Neural cell (in vitro differentiated cells): ENCODE measurements around the gene RPN1. TPM values are rescaled to one million over a fixed set of nuclear protein-coding genes. Genes with fewer than 3 reads are reported as not detected.

ENCODE experiments used
- H2AFZ ChIP-seq: fragments of 200-600, 300-800 bp; sonication (generic), shearing (Covaris generic); 2 replicates; pipeline ENCODE4 v1.6.0; 2014; ENCODE audit warnings: low read depth, mild to moderate bottlenecking, antibody characterized with exemption, low read length, moderate library complexity
- H3F3A ChIP-seq: fragments of 200-600 bp; shearing (Covaris generic); 2 replicates; pipeline ENCODE4 v1.6.1; 2016; ENCODE audit warnings: mild to moderate bottlenecking, moderate library complexity, mixed read lengths, antibody characterized with exemption, low read length; ENCODE audit not compliant: insufficient read depth, poor library complexity, severe bottlenecking
- H3K27ac ChIP-seq: fragments of 200-600, 300-800 bp; sonication (generic), shearing (Covaris generic); 2 replicates; pipeline ENCODE4 v1.5.1; 2014; ENCODE audit warnings: mild to moderate bottlenecking, low read length, moderate library complexity
- H3K27me3 ChIP-seq: fragments of 300-800, 200-600 bp; sonication (generic), shearing (Covaris generic); 2 replicates; pipeline ENCODE4 v1.6.0; 2014; ENCODE audit warnings: mild to moderate bottlenecking, low read depth, low read length, moderate library complexity; ENCODE audit not compliant: insufficient read depth
- H3K36me3 ChIP-seq: fragments of 300-800, 200-600 bp; sonication (generic), shearing (Covaris generic); 2 replicates; pipeline ENCODE4 v1.5.1; 2014; ENCODE audit warnings: mild to moderate bottlenecking, antibody characterized with exemption, low read length, moderate library complexity; ENCODE audit not compliant: insufficient read depth
- H3K4me2 ChIP-seq: fragments of 300-800, 200-600 bp; sonication (generic), shearing (Covaris generic); 2 replicates; pipeline ENCODE4 v1.6.0; 2014; ENCODE audit warnings: mild to moderate bottlenecking, low read length
- H3K4me3 ChIP-seq: fragments of 300-800, 200-600 bp; sonication (generic), shearing (Covaris generic); 2 replicates; pipeline ENCODE4 v1.5.1; 2014; ENCODE audit warnings: mild to moderate bottlenecking, low read length, moderate library complexity
- H3K79me2 ChIP-seq: fragments of 200-600 bp; shearing (Covaris generic); replicated peaks from 2 replicates; pipeline ENCODE4 v1.6.0; 2014; ENCODE audit warnings: mild to moderate bottlenecking, low read length, moderate library complexity; ENCODE audit not compliant: insufficient read depth
- H3K9ac ChIP-seq: fragments of 300-800, 200-600 bp; sonication (generic), shearing (Covaris generic); 2 replicates; pipeline ENCODE4 v1.6.1; 2016; ENCODE audit warnings: mild to moderate bottlenecking, low read length, mixed read lengths
- H3K9me2 ChIP-seq: fragments of 200-600 bp; shearing (Covaris generic); 2 replicates; pipeline ENCODE4 v1.6.1; 2016; ENCODE audit warnings: mild to moderate bottlenecking, low read length, mixed read lengths; ENCODE audit not compliant: insufficient read depth
- H3K9me3 ChIP-seq: fragments of 200-600, 300-800 bp; sonication (generic), shearing (Covaris generic); 2 replicates; pipeline ENCODE4 v1.6.1; 2016; ENCODE audit warnings: mild to moderate bottlenecking, mixed run types, low read length, moderate library complexity, mixed read lengths
- H4K20me1 ChIP-seq: fragments of 200-600 bp; shearing (Covaris generic); 2 replicates; pipeline ENCODE4 v1.6.1; 2016; ENCODE audit warnings: mild to moderate bottlenecking, mixed run types; ENCODE audit not compliant: insufficient read depth
- CTCF ChIP-seq: fragments of 450-650 bp; IDR thresholded peaks from 2 replicates; pipeline ENCODE4 v1.5.1; 2014; ENCODE audit warnings: antibody characterized with exemption, mild to moderate bottlenecking, moderate library complexity; ENCODE audit not compliant: poor library complexity, severe bottlenecking
- EP300 ChIP-seq: fragments of 450-650 bp; conservative IDR thresholded peaks from 2 replicates; pipeline ENCODE4 v1.6.1; 2014; ENCODE audit warnings: antibody characterized with exemption, mild to moderate bottlenecking, moderate library complexity; ENCODE audit not compliant: poor library complexity, severe bottlenecking
- EZH2 ChIP-seq: fragments of 200-600, 300-800 bp; shearing (Covaris generic), sonication (generic); IDR thresholded peaks from 2 replicates; pipeline ENCODE4 v1.6.1; 2014; ENCODE audit warnings: antibody characterized with exemption, low read length, borderline replicate concordance, mild to moderate bottlenecking; ENCODE audit not compliant: insufficient read depth, poor library complexity, severe bottlenecking
- MXI1 ChIP-seq: fragments of 450-650 bp; conservative IDR thresholded peaks from 2 replicates; pipeline ENCODE4 v1.6.1; 2014; ENCODE audit warnings: antibody characterized with exemption, mild to moderate bottlenecking; ENCODE audit not compliant: poor library complexity, severe bottlenecking
- POLR2AphosphoS5 ChIP-seq: IDR thresholded peaks from 2 replicates; pipeline ENCODE4 v1.6.1; 2012
- RAD21 ChIP-seq: fragments of 450-650 bp; conservative IDR thresholded peaks from 2 replicates; pipeline ENCODE4 v1.6.1; 2014; ENCODE audit warnings: antibody characterized with exemption, mild to moderate bottlenecking, moderate library complexity
- SMC3 ChIP-seq: fragments of 450-650 bp; conservative IDR thresholded peaks from 2 replicates; pipeline ENCODE4 v1.6.1; 2014; ENCODE audit warnings: antibody characterized with exemption, mild to moderate bottlenecking, moderate library complexity; ENCODE audit not compliant: poor library complexity
- TAF1 ChIP-seq: IDR thresholded peaks from 2 replicates; pipeline ENCODE4 v1.6.1; 2012; ENCODE audit warnings: low read depth
- polyA plus RNA-seq: library from polyadenylated mRNA; depleted of rRNA; stranded (reverse); fragments of >200 nt; gene quantifications from 2 replicates; pipeline ENCODE4 v1.2.3, GENCODE V29; 2014
- TF ChIP-seq, protein P1 (sequence below): IDR thresholded peaks from 2 replicates; pipeline ENCODE4 v1.6.1; 2012; ENCODE audit warnings: borderline replicate concordance

The RPN1 gene
- polyA plus RNA-seq, 1 donor from 2014 or later = 201 TPM

DNA sequence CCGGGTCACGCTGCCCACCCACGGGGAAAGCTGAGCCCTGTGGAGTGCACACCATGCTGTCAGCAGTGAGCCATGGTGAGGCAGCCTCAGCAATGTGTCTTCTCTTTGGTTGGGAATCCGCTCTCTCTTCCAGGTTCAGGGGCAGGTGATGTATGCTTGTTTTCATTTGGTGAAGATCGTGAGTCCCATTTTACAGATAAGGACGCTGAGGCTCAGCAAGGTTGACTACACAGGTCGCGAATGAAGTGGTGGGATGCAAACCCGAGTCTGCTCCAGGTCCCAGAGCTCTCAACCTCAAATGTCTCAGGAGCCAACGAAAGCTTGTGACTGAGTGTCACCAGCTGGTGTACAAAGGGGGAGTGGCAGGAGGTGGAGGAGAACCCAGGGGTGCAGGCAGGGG lies 74.3 kb downstream of the RPN1 start:
- H2AFZ ChIP-seq = no peak overlapping the region
- H4K20me1 ChIP-seq = no peaks in the 10 kb centered on the region
- TF ChIP-seq TAF1 (no peak), RAD21 (no peak), EP300 (no peak), MXI1 (no peak), POLR2AphosphoS5 (no peak)
- no peaks in the 10 kb centered on the region for H3F3A ChIP-seq
- H3K36me3 ChIP-seq = no peaks in the 10 kb centered on the region
- no peak overlapping the region for H3K9ac ChIP-seq
- no peak overlapping the region for H3K4me3 ChIP-seq
- H3K9me2 ChIP-seq = no peaks in the 10 kb centered on the region
- no peaks in the 10 kb centered on the region for H3K27me3 ChIP-seq
- H3K4me2 ChIP-seq = no peak overlapping the region
- H3K9me3 ChIP-seq = no peaks in the 10 kb centered on the region
- no peaks in the 10 kb centered on the region for H3K79me2 ChIP-seq
- H3K27ac ChIP-seq = no peak overlapping the region

- Histone ChIP-seq H3K4me2 (no peak overlapping the region), H3K4me3 (no peak overlapping the region), H2AFZ (no peak overlapping the region), H3K27ac (no peak overlapping the region), H3K36me3 (no peaks in the 10 kb centered on the region), H3K9me3 (no peaks in the 10 kb centered on the region), H3K27me3 (no peaks in the 10 kb centered on the region), H3K9ac (no peak overlapping the region), H3K9me2 (no peaks in the 10 kb centered on the region), H3K79me2 (no peaks in the 10 kb centered on the region), H3F3A (no peaks in the 10 kb centered on the region), H4K20me1 (no peaks in the 10 kb centered on the region)
- TF ChIP-seq, protein P1, sequence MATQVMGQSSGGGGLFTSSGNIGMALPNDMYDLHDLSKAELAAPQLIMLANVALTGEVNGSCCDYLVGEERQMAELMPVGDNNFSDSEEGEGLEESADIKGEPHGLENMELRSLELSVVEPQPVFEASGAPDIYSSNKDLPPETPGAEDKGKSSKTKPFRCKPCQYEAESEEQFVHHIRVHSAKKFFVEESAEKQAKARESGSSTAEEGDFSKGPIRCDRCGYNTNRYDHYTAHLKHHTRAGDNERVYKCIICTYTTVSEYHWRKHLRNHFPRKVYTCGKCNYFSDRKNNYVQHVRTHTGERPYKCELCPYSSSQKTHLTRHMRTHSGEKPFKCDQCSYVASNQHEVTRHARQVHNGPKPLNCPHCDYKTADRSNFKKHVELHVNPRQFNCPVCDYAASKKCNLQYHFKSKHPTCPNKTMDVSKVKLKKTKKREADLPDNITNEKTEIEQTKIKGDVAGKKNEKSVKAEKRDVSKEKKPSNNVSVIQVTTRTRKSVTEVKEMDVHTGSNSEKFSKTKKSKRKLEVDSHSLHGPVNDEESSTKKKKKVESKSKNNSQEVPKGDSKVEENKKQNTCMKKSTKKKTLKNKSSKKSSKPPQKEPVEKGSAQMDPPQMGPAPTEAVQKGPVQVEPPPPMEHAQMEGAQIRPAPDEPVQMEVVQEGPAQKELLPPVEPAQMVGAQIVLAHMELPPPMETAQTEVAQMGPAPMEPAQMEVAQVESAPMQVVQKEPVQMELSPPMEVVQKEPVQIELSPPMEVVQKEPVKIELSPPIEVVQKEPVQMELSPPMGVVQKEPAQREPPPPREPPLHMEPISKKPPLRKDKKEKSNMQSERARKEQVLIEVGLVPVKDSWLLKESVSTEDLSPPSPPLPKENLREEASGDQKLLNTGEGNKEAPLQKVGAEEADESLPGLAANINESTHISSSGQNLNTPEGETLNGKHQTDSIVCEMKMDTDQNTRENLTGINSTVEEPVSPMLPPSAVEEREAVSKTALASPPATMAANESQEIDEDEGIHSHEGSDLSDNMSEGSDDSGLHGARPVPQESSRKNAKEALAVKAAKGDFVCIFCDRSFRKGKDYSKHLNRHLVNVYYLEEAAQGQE = no peak
- TF ChIP-seq TAF1 (no peak), RAD21 (no peak), CTCF (no peak)
These were observed 74.8 kb downstream of the RPN1 start for GRCh38 chr3:128575777-128576176.

DNA sequence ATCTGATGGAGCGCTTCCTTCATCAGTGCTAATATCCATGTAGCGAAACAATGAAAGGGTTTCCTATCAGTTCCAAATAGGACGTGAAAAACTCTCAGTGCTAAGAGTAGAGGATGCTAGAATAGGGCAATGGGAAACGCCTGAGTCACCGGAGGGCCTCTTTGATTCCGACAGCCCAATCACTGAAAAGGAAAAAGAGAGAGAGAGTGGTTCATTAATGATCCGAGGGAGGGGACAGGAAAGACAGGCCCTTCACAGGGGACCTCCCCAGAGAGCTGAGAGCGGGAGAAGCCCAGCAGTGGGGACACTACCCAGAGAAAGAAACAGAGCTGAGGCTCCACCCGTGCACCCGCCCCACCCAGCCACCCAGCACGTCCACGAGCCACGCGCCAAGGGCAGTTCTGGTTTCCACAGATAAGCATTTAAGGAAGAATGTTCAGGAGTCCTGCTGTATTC lies 76.9 kb downstream of the RPN1 start:
- no peaks in the 10 kb centered on the region for H3F3A ChIP-seq
- H2AFZ ChIP-seq = no peak overlapping the region
- no peaks in the 10 kb centered on the region for H4K20me1 ChIP-seq
- no peak overlapping the region for H3K4me3 ChIP-seq
- H3K27me3 ChIP-seq = no peaks in the 10 kb centered on the region
- no peaks in the 10 kb centered on the region for H3K36me3 ChIP-seq
- TF ChIP-seq, protein P1 = no peak
- TF ChIP-seq TAF1 (no peak), SMC3 (no peak), EZH2 (no peak), POLR2AphosphoS5 (no peak), EP300 (no peak), CTCF (no peak), RAD21 (no peak)
- no peak overlapping the region for H3K27ac ChIP-seq
- no peaks in the 10 kb centered on the region for H3K79me2 ChIP-seq
- H3K9ac ChIP-seq = no peak overlapping the region
- no peak overlapping the region for H3K4me2 ChIP-seq
- no peaks in the 10 kb centered on the region for H3K9me2 ChIP-seq
- no peaks in the 10 kb centered on the region for H3K9me3 ChIP-seq
